Measurements from ENCODE around the gene C2CD4C. TPM values are rescaled to one million over a fixed set of nuclear protein-coding genes. Genes with fewer than 3 reads are reported as not detected.
"Not testable (repeated sequence)": the region's sequence is repeated elsewhere in the genome, so short reads cannot be mapped to it uniquely, and the experiment has no call there.

C2CD4C gene
- total and polyA plus RNA-seq, 4 donors, result 0.88 to 1.1 TPM; not detected in 2

GRCh38 chr19:399370-399769 is 9.6 kb downstream of the C2CD4C start:
- no peaks in the 10 kb centered on the region for H3K4me1 ChIP-seq (ENCODE audit: control insufficient read depth in 1 of 2, insufficient read depth in 2 of 2, low read length in 2 of 2)
- H3K27ac ChIP-seq (ENCODE audit: low read depth in 1 of 2, low read length in 2 of 2), result no peak overlapping the region
- DNase-seq (peak; percentile 25 to 63), ATAC-seq (ENCODE audit: low FRiP score) (no peak)
- H3K4me3 ChIP-seq (ENCODE audit: low read length in 2 of 2), result no peak overlapping the region
- H3K36me3 ChIP-seq (ENCODE audit: control insufficient read depth in 1 of 2, insufficient read depth in 2 of 2, low read length in 1 of 2), result no peaks in the 10 kb centered on the region
- intact Hi-C loops (cut with DNase I), result no loop called here
- no peaks in the 10 kb centered on the region for H3K27me3 ChIP-seq (ENCODE audit: control insufficient read depth in 1 of 2, insufficient read depth in 2 of 2, low read length in 1 of 2)
- WGBS, 2 donors, result 84 to 87% methylated on average over 7 to 9 of the region's 9 CpGs
- H3K9me3 ChIP-seq (ENCODE audit: control insufficient read depth, low read length), result no peaks in the 10 kb centered on the region

GRCh38 chr19:398719-399118 is 10.2 kb downstream of the C2CD4C start:
- Histone ChIP-seq H3K9me3 (ENCODE audit: control insufficient read depth, low read length) (no peaks in the 10 kb centered on the region), H3K4me3 (ENCODE audit: low read length in 2 of 2) (no peak overlapping the region), H3K4me1 (ENCODE audit: control insufficient read depth in 1 of 2, insufficient read depth in 2 of 2, low read length in 2 of 2) (no peaks in the 10 kb centered on the region), H3K36me3 (ENCODE audit: control insufficient read depth in 1 of 2, insufficient read depth in 2 of 2, low read length in 1 of 2) (no peaks in the 10 kb centered on the region), H3K27ac (ENCODE audit: low read depth in 1 of 2, low read length in 2 of 2) (no peak overlapping the region), H3K27me3 (ENCODE audit: control insufficient read depth in 1 of 2, insufficient read depth in 2 of 2, low read length in 1 of 2) (no peaks in the 10 kb centered on the region)
- WGBS, 2 donors, result 83 to 84% methylated on average over 17 of the region's 17 CpGs
- peak; percentile 27 to 61 for DNase-seq
- no peak for ATAC-seq (ENCODE audit: low FRiP score)
- intact Hi-C loops (cut with DNase I), result no loop called here

- Histone ChIP-seq H3K36me3 (ENCODE audit: control insufficient read depth in 1 of 2, insufficient read depth in 2 of 2, low read length in 1 of 2) (no peaks in the 10 kb centered on the region), H3K4me1 (ENCODE audit: control insufficient read depth in 1 of 2, insufficient read depth in 2 of 2, low read length in 2 of 2) (no peaks in the 10 kb centered on the region), H3K27me3 (ENCODE audit: control insufficient read depth in 1 of 2, insufficient read depth in 2 of 2, low read length in 1 of 2) (no peaks in the 10 kb centered on the region), H3K9me3 (ENCODE audit: control insufficient read depth, low read length) (no peaks in the 10 kb centered on the region), H3K4me3 (ENCODE audit: low read length in 2 of 2) (no peak overlapping the region), H3K27ac (ENCODE audit: low read depth in 1 of 2, low read length in 2 of 2) (no peak overlapping the region)
- intact Hi-C loops (cut with DNase I), result no loop called here
- DNase-seq (peak in 1 of 2 donors; percentile 73), ATAC-seq (ENCODE audit: low FRiP score) (no peak)
- WGBS, 2 donors, result 89 to 92% methylated on average over 31 of the region's 31 CpGs
These were observed 10.8 kb downstream of the C2CD4C start for GRCh38 chr19:397941-398706.

- WGBS, 2 donors, result 72 to 78% methylated on average over 18 of the region's 18 CpGs
- peak in 1 of 2 donors; percentile 16 for DNase-seq
- intact Hi-C loops (cut with DNase I), result no loop called here
These were observed 11.6 kb downstream of the C2CD4C start for GRCh38 chr19:397321-397720.

DNA sequence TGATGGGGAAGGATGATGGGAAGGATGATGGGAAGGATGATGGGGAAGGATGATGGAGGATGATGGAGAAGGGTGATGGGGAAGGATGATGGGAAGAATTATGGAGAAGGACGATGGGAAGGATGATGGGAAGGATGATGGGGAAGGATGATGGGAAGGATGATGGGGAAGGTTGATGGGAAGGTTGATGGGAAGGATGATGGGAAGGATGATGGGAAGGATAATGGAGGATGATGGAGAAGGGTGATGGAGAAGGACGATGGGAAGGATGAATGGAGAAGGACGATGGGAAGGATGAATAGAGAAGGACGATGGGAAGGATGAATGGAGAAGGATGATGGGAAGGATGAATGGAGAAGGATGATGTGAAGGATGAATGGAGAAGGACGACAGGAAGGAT is 13.5 kb downstream of the C2CD4C start:
- H3K9me3 ChIP-seq (ENCODE audit: control insufficient read depth, low read length), result no peaks in the 10 kb centered on the region
- H3K36me3 ChIP-seq (ENCODE audit: control insufficient read depth in 1 of 2, insufficient read depth in 2 of 2, low read length in 1 of 2), result no peaks in the 10 kb centered on the region
- 90 to 91% methylated on average over 5 of the region's 5 CpGs for WGBS, 2 donors
- H3K27me3 ChIP-seq (ENCODE audit: control insufficient read depth in 1 of 2, insufficient read depth in 2 of 2, low read length in 1 of 2), result no peaks in the 10 kb centered on the region
- H3K4me1 ChIP-seq (ENCODE audit: control insufficient read depth in 1 of 2, insufficient read depth in 2 of 2, low read length in 2 of 2), result no peaks in the 10 kb centered on the region
- no peak overlapping the region for H3K4me3 ChIP-seq (ENCODE audit: low read length in 2 of 2)
- H3K27ac ChIP-seq (ENCODE audit: low read depth in 1 of 2, low read length in 2 of 2), result no peak overlapping the region
- no peak for DNase-seq
- ATAC-seq (ENCODE audit: low FRiP score), result no peak
- intact Hi-C loops (cut with DNase I), result no loop called here

More at GRCh38 chr19:397321-397720, 11.6 kb downstream of the C2CD4C start:
- no peaks in the 10 kb centered on the region for H3K27me3 ChIP-seq (ENCODE audit: control insufficient read depth in 1 of 2, insufficient read depth in 2 of 2, low read length in 1 of 2)
- H3K36me3 ChIP-seq (ENCODE audit: control insufficient read depth in 1 of 2, insufficient read depth in 2 of 2, low read length in 1 of 2), result no peaks in the 10 kb centered on the region
- H3K27ac ChIP-seq (ENCODE audit: low read depth in 1 of 2, low read length in 2 of 2), result no peak overlapping the region
- H3K9me3 ChIP-seq (ENCODE audit: control insufficient read depth, low read length), result no peaks in the 10 kb centered on the region
- no peaks in the 10 kb centered on the region for H3K4me1 ChIP-seq (ENCODE audit: control insufficient read depth in 1 of 2, insufficient read depth in 2 of 2, low read length in 2 of 2)
- ATAC-seq (ENCODE audit: low FRiP score), result no peak
- H3K4me3 ChIP-seq (ENCODE audit: low read length in 2 of 2), result no peak overlapping the region

DNA sequence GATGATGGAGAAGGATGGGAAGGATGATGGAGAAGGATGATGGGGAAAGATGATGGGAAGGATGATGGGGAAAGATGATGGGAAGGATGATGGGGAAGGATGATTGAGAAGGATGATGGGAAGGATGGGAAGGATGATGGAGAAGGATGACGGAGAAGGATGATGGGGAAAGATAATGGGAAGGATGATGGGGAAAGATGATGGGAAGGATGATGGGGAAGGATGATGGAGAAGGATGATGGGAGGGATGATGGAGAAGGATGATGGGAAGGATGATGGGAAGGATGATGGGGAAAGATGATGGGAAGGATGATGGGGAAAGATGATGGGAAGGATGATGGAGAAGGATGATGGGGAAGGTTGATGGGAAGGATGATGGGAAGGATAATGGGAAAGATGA is 14.1 kb downstream of the C2CD4C start:
- H3K4me1 ChIP-seq (ENCODE audit: control insufficient read depth in 1 of 2, insufficient read depth in 2 of 2, low read length in 2 of 2); DNase-seq; H3K4me3 ChIP-seq (ENCODE audit: low read length in 2 of 2); H3K27ac ChIP-seq (ENCODE audit: low read depth in 1 of 2, low read length in 2 of 2); ATAC-seq (ENCODE audit: low FRiP score); H3K27me3 ChIP-seq (ENCODE audit: control insufficient read depth in 1 of 2, insufficient read depth in 2 of 2, low read length in 1 of 2); H3K36me3 ChIP-seq (ENCODE audit: control insufficient read depth in 1 of 2, insufficient read depth in 2 of 2, low read length in 1 of 2); H3K9me3 ChIP-seq (ENCODE audit: control insufficient read depth, low read length); intact Hi-C loops (cut with DNase I): not testable (repeated sequence)
- WGBS, 2 donors, result 97 to 100% methylated on average over 1 of the region's 1 CpG

DNA sequence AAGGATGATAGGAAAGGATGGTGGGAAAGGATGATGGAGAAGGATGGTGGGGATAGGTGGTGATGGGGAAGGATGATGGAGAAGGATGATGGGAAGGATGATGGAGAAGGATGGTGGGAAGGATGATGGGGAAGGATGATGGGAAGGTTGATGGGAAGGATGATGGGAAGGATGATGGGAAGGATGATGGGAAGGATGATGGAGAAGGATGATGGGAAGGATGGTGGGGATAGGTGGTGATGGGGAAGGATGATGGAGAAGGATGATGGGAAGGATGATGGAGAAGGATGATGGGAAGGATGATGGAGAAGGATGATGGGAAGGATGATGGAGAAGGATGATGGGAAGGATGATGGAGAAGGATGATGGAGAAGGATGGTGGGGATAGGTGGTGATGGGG is 15.4 kb downstream of the C2CD4C start:
- H3K27ac ChIP-seq (ENCODE audit: low read depth in 1 of 2, low read length in 2 of 2); H3K36me3 ChIP-seq (ENCODE audit: control insufficient read depth in 1 of 2, insufficient read depth in 2 of 2, low read length in 1 of 2); H3K9me3 ChIP-seq (ENCODE audit: control insufficient read depth, low read length); DNase-seq; H3K4me1 ChIP-seq (ENCODE audit: control insufficient read depth in 1 of 2, insufficient read depth in 2 of 2, low read length in 2 of 2); intact Hi-C loops (cut with DNase I); H3K27me3 ChIP-seq (ENCODE audit: control insufficient read depth in 1 of 2, insufficient read depth in 2 of 2, low read length in 1 of 2); H3K4me3 ChIP-seq (ENCODE audit: low read length in 2 of 2); ATAC-seq (ENCODE audit: low FRiP score): not testable (repeated sequence)

- DNase-seq (peak in 1 of 2 donors; percentile 5), ATAC-seq (ENCODE audit: low FRiP score) (no peak)
- Histone ChIP-seq H3K9me3 (ENCODE audit: control insufficient read depth, low read length) (no peaks in the 10 kb centered on the region), H3K4me1 (ENCODE audit: control insufficient read depth in 1 of 2, insufficient read depth in 2 of 2, low read length in 2 of 2) (no peaks in the 10 kb centered on the region), H3K4me3 (ENCODE audit: low read length in 2 of 2) (no peak overlapping the region), H3K36me3 (ENCODE audit: control insufficient read depth in 1 of 2, insufficient read depth in 2 of 2, low read length in 1 of 2) (no peaks in the 10 kb centered on the region), H3K27ac (ENCODE audit: low read depth in 1 of 2, low read length in 2 of 2) (no peak overlapping the region), H3K27me3 (ENCODE audit: control insufficient read depth in 1 of 2, insufficient read depth in 2 of 2, low read length in 1 of 2) (no peaks in the 10 kb centered on the region)
- WGBS, 2 donors, result 57 to 68% methylated on average over 17 of the region's 17 CpGs
- intact Hi-C loops (cut with DNase I), result no loop called here
These were observed 16.5 kb downstream of the C2CD4C start for GRCh38 chr19:392375-392970.
